ENCODE results near the gene CD207.

DNA sequence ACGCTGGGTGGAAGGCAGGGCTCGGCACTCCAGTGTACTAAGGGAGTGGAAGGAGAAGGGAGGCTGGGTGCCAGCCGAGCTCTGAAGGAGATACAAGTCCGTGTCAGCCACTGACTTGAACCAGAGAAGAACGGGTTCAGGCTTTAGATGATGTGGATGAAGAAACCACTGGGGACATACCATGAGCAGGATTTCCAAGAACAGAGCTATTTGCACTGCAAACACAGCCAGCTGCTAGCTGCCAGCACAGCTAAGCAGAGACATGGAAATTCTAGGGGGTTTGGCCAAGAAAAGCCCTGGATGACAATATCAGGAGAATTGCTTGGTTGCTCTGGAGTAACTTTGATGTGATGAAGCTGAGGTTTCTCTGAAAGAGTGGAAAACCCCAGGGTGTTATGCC is 5.2 kb downstream of the CD207 start:
- TF ChIP-seq, protein P1, sequence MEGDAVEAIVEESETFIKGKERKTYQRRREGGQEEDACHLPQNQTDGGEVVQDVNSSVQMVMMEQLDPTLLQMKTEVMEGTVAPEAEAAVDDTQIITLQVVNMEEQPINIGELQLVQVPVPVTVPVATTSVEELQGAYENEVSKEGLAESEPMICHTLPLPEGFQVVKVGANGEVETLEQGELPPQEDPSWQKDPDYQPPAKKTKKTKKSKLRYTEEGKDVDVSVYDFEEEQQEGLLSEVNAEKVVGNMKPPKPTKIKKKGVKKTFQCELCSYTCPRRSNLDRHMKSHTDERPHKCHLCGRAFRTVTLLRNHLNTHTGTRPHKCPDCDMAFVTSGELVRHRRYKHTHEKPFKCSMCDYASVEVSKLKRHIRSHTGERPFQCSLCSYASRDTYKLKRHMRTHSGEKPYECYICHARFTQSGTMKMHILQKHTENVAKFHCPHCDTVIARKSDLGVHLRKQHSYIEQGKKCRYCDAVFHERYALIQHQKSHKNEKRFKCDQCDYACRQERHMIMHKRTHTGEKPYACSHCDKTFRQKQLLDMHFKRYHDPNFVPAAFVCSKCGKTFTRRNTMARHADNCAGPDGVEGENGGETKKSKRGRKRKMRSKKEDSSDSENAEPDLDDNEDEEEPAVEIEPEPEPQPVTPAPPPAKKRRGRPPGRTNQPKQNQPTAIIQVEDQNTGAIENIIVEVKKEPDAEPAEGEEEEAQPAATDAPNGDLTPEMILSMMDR (conservative IDR thresholded peaks at IDR 0.05; ENCODE audit: low read depth, low read length), result no peak
- TF ChIP-seq EZH2 (IDR thresholded peaks at IDR 0.05; ENCODE audit: low read length, unreplicated experiment), result no peak
- no peak for TF ChIP-seq EZH2phosphoT487 (IDR thresholded peaks at IDR 0.05; ENCODE audit: borderline replicate concordance, low read length)
